Fibroblast of lung (primary cell): ENCODE results near the gene APCDD1L. TPM values are rescaled to one million over a fixed set of nuclear protein-coding genes. Genes with fewer than 3 reads are reported as not detected.

ENCODE experiments used
- DNase-seq, 2 donors: peaks; one replicate each; pipeline versions ENCODE4 v3.0.0 to v3.0.0-alpha.2; 2010; ENCODE audit warnings: low read depth in 2 of 2
- H2AFZ ChIP-seq: 2 replicates; pipeline ENCODE4 v1.5.1; 2012; ENCODE audit warnings: low read length, control low read depth, inconsistent platforms
- H3K27ac ChIP-seq: 2 replicates; pipeline ENCODE4 v1.5.1; 2011; ENCODE audit warnings: low read length, control low read depth; ENCODE audit not compliant: insufficient read depth
- H3K27me3 ChIP-seq: 2 replicates; pipeline ENCODE4 v1.5.1; 2011; ENCODE audit warnings: mild to moderate bottlenecking, low read length; ENCODE audit not compliant: control insufficient read depth, insufficient read depth
- H3K36me3 ChIP-seq: 2 replicates; pipeline ENCODE4 v1.5.1; 2011; ENCODE audit warnings: low read length; ENCODE audit not compliant: control insufficient read depth, insufficient read depth
- H3K4me1 ChIP-seq: 2 replicates; pipeline ENCODE4 v1.5.1; 2011; ENCODE audit warnings: low read length; ENCODE audit not compliant: control insufficient read depth, insufficient read depth; ENCODE audit errors: extremely low read depth
- H3K4me2 ChIP-seq: 2 replicates; pipeline ENCODE4 v1.5.1; 2011; ENCODE audit warnings: low read length, control low read depth; ENCODE audit not compliant: insufficient read depth; ENCODE audit errors: extremely low read depth
- H3K4me3 ChIP-seq, 4 experiments: fragments of 200-600 bp in 1 of 4; sonication (generic) in 1 of 4; replicated peaks in 1 of 4; 2 replicates each; pipeline ENCODE4 v1.5.1; 2011 to 2016; ENCODE audit warnings: low read length in 4 of 4, low read depth in 3 of 4, mild to moderate bottlenecking in 3 of 4, control low read depth in 2 of 4, inconsistent platforms in 1 of 4, mixed read lengths in 1 of 4; ENCODE audit not compliant: insufficient read depth in 1 of 4; ENCODE audit errors: control extremely low read depth in 1 of 4
- H3K79me2 ChIP-seq: 2 replicates; pipeline ENCODE4 v1.5.1; 2012; ENCODE audit warnings: mild to moderate bottlenecking, low read length, inconsistent platforms; ENCODE audit not compliant: control insufficient read depth, insufficient read depth
- H3K9ac ChIP-seq: 2 replicates; pipeline ENCODE4 v1.5.1; 2011; ENCODE audit warnings: mild to moderate bottlenecking, low read length, control low read depth; ENCODE audit not compliant: insufficient read depth
- H3K9me3 ChIP-seq: 2 replicates; pipeline ENCODE4 v1.5.1; 2012; ENCODE audit warnings: low read depth, low read length; ENCODE audit not compliant: control insufficient read depth, insufficient read depth
- H4K20me1 ChIP-seq: 2 replicates; pipeline ENCODE4 v1.5.1; 2011; ENCODE audit warnings: low read length; ENCODE audit not compliant: control insufficient read depth, insufficient read depth; ENCODE audit errors: extremely low read depth
- EZH2 ChIP-seq: IDR thresholded peaks from 2 replicates; pipeline ENCODE4 v1.5.1; 2012; ENCODE audit warnings: low read length, control low read depth, mild to moderate bottlenecking; ENCODE audit errors: missing control alignments
- polyA plus RNA-seq, 2 donors: library from polyadenylated mRNA; depleted of rRNA in 1 of 2; stranded (reverse) in 1 of 2; unstranded in 1 of 2; fragments of >200 nt; gene quantifications; 2 replicates each; pipeline ENCODE4 v1.2.1, GENCODE V29; 2011 to 2012; ENCODE audit warnings: missing spikeins in 1 of 2
- total RNA-seq: library from RNA; depleted of rRNA; stranded (reverse); fragments of >200 nt; gene quantifications from 2 replicates; pipeline ENCODE4 v1.2.1, GENCODE V29; 2014
- TF ChIP-seq, protein P1 (sequence below), 2 donors: IDR thresholded peaks in 1 of 2; conservative IDR thresholded peaks in 1 of 2; 1 replicate in 1 of 2; 2 replicates in 1 of 2; pipeline ENCODE4 v1.5.1; 2011 to 2012; ENCODE audit warnings: low read length in 2 of 2, control low read depth in 1 of 2, inconsistent platforms in 1 of 2, low read depth in 1 of 2, mild to moderate bottlenecking in 1 of 2

The APCDD1L gene
- total and polyA plus RNA-seq, 2 donors (not counting 1 experiment from before 2014, with no cell fraction given) = 0.18 to 0.99 TPM

DNA sequence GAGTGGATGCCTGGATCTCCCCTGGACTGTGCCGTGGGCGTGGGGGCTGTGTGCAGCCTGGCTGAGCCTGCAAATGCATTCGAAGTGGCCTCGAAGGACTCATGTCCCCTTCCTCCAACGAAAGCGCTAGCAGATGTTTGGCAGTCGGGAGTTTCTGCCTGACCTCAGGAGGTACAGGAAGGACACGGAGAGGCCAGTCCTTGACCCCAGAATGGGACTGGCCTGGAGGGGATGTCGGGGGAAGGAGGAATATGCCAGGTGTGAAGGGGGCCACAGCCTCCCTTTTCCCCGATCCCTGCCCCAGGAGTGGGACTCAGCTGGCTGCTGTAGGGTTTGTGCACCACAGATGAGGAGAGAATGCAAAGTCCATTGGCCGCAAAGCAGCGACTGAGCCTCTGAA, 45.6 kb downstream of the APCDD1L start:
- no peak overlapping the region for H3K4me3 ChIP-seq
- no peaks in the 10 kb centered on the region for H3K9me3 ChIP-seq
- H3K36me3 ChIP-seq = no peaks in the 10 kb centered on the region
- H3K27ac ChIP-seq = no peak overlapping the region
- no peaks in the 10 kb centered on the region for H3K27me3 ChIP-seq
- no peak overlapping the region for H2AFZ ChIP-seq
- no peaks in the 10 kb centered on the region for H3K79me2 ChIP-seq
- H4K20me1 ChIP-seq = no peaks in the 10 kb centered on the region
- no peak overlapping the region for H3K4me2 ChIP-seq
- no peak overlapping the region for H3K9ac ChIP-seq
- no peak for TF ChIP-seq EZH2
- TF ChIP-seq, protein P1, sequence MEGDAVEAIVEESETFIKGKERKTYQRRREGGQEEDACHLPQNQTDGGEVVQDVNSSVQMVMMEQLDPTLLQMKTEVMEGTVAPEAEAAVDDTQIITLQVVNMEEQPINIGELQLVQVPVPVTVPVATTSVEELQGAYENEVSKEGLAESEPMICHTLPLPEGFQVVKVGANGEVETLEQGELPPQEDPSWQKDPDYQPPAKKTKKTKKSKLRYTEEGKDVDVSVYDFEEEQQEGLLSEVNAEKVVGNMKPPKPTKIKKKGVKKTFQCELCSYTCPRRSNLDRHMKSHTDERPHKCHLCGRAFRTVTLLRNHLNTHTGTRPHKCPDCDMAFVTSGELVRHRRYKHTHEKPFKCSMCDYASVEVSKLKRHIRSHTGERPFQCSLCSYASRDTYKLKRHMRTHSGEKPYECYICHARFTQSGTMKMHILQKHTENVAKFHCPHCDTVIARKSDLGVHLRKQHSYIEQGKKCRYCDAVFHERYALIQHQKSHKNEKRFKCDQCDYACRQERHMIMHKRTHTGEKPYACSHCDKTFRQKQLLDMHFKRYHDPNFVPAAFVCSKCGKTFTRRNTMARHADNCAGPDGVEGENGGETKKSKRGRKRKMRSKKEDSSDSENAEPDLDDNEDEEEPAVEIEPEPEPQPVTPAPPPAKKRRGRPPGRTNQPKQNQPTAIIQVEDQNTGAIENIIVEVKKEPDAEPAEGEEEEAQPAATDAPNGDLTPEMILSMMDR (conservative IDR thresholded peaks at IDR 0.05 in 1 of 2, IDR thresholded peaks at IDR 0.05 in 1 of 2; ENCODE audit: low read depth in 1 of 2, low read length in 2 of 2) = no peak
- H3K4me1 ChIP-seq = no peaks in the 10 kb centered on the region
- no peak for DNase-seq

DNA sequence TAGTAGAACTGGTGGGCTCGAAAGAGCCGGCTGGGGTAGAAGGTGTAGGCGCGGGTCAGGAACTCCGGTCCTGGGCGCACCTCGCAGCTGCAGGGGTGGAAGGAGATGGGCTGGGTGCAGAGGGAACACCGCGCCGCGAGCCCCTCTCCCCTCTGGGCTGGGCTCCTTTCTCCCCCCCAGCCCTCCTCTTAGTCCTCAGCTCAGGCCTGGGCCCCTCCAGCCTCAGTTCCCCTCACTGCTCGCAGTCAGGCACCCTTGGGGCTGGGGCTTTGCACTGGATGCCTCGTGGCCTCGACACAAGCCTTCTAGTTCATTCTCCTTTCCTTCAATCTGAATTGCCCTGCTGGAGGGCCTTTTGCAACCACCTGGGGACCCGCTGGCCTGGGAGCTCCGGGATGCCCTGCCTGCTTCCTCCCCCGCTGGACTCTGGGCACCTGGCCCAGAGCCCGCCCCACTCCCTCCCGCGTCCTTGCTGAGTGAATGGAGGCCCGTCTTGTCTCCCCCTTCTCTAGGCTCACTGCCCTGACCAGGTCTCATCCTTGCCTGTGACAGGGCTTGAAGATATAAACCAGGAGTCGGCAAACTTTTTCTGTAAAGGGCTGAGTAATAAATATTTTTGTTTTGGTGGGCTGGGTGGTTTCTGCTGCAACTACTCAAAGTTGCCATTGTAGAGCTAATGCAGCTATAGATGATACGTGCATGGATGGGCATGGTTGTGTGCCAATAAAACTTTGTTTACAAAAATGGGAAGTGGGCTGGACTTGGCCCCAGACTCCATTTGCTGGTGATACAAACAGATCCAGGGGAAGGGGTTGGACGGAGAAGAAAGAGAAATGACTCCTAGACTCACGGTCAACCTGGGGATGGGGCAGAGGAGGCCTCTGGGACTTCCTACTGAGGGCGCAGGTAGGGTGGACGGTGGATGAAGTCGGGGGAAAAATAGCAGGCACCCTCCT, 47.3 kb downstream of the APCDD1L start:
- Histone ChIP-seq H3K4me2 (no peak overlapping the region), H2AFZ (no peak overlapping the region), H3K27ac (no peak overlapping the region), H3K4me1 (no peaks in the 10 kb centered on the region), H3K36me3 (no peaks in the 10 kb centered on the region), H3K4me3 (no peak overlapping the region), H4K20me1 (no peaks in the 10 kb centered on the region), H3K9me3 (no peaks in the 10 kb centered on the region), H3K9ac (no peak overlapping the region), H3K27me3 (no peaks in the 10 kb centered on the region), H3K79me2 (no peaks in the 10 kb centered on the region)
- TF ChIP-seq EZH2 = no peak
- TF ChIP-seq, protein P1 (conservative IDR thresholded peaks at IDR 0.05 in 1 of 2, IDR thresholded peaks at IDR 0.05 in 1 of 2; ENCODE audit: low read depth in 1 of 2, low read length in 2 of 2) = no peak
- no peak for DNase-seq

DNA sequence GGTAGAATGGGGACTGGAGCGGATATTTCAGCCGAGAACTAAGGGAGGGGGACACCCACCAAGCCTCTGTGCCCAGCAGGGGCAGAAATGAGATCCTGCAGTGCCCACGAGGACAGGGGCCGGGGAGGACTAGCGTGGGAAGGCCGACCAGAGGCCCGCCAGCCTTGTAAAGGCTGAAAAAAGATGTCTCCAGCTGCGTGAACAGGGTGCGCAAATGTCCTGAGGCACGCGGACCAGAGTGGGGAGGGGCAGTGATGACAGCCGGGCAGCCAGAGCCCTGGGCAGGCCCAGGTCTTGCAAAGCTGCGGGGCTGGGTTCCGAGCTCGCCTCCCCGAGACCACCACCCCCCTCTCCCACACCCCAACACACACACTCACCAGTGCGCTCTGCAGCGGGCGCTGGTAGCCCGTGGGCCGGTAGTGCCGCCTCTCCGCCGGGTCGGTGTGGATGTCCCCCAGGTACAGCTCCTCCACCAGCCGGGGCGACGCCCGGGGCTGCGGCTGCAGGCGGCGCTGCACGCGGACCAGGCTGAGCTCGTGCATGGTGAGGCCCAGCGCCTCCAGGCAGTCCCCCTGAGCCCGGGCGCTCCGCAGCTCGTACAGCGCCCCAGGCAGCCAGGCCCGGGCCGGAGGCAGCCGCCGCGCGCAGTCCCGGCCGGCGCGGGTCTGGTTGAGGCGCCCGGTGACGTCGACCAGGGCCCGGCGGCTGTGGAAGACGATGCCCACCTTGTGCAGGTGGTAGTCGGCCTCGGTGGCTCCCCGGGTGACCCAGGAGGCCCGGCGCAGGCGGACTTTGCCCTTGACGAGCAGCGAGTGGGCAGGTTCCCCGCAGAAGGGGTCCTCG, 48.2 kb downstream of the APCDD1L start:
- TF ChIP-seq, protein P1 (conservative IDR thresholded peaks at IDR 0.05 in 1 of 2, IDR thresholded peaks at IDR 0.05 in 1 of 2; ENCODE audit: low read depth in 1 of 2, low read length in 2 of 2) = no peak
- no peak for TF ChIP-seq EZH2
- H3K4me1 ChIP-seq = no peaks in the 10 kb centered on the region
- H4K20me1 ChIP-seq = no peaks in the 10 kb centered on the region
- H3K4me2 ChIP-seq = no peak overlapping the region
- H3K9me3 ChIP-seq = no peaks in the 10 kb centered on the region
- no peak overlapping the region for H2AFZ ChIP-seq
- no peaks in the 10 kb centered on the region for H3K79me2 ChIP-seq
- DNase-seq = no peak
- no peak overlapping the region for H3K4me3 ChIP-seq
- H3K9ac ChIP-seq = no peak overlapping the region
- H3K27me3 ChIP-seq = no peaks in the 10 kb centered on the region
- no peak overlapping the region for H3K27ac ChIP-seq
- no peaks in the 10 kb centered on the region for H3K36me3 ChIP-seq
